HEK293T (cell line): Measurements from ENCODE around the gene NR3C2.

Experiments used
- L3MBTL2 ChIP-seq: fragments of 450-650 bp; conservative IDR thresholded peaks from 2 replicates; pipeline ENCODE4 v1.6.1; 2016; ENCODE audit warnings: mild to moderate bottlenecking
- SP1 ChIP-seq: fragments of 450-650 bp; IDR thresholded peaks from 2 replicates; pipeline ENCODE4 v1.6.1; 2017

- TF ChIP-seq SP1, result no peak
- TF ChIP-seq L3MBTL2, result no peak
Observed at GRCh38 chr4:148390311-148390710, 51.9 kb downstream of the NR3C2 start.
